ENCODE results near the gene DIAPH3. TPM values are rescaled to one million over a fixed set of nuclear protein-coding genes. Genes with fewer than 3 reads are reported as not detected.

Gene DIAPH3
- total and polyA plus RNA-seq, 2 of the 4 experiments (the other 2 are of a cell fraction) = 8.9 to 9.3 TPM

- H3K4me1 ChIP-seq (ENCODE audit: control insufficient read depth, insufficient read depth, low read length) = no peaks in the 10 kb centered on the region
- H3K9me3 ChIP-seq (ENCODE audit: control insufficient read depth, insufficient read depth, low read length) = no peaks in the 10 kb centered on the region
- no peaks in the 10 kb centered on the region for H3K9me1 ChIP-seq (ENCODE audit: insufficient read depth, low read length)
- no peaks in the 10 kb centered on the region for H3K79me1 ChIP-seq (ENCODE audit: low read depth in 1 of 2, low read length in 2 of 2)
- ChIA-PET CTCF (no interaction called here), POLR2A (ENCODE audit: unreplicated experiment) (no interaction called here)
- no peak overlapping the region for H2AFZ ChIP-seq (replicated peaks; ENCODE audit: low read length, poor library complexity)
- H2BK5ac ChIP-seq (ENCODE audit: low read depth, low read length, poor library complexity, severe bottlenecking) = no peak overlapping the region
- H3K27ac ChIP-seq (ENCODE audit: insufficient read depth, low read length) = no peak overlapping the region
- H4K8ac ChIP-seq (ENCODE audit: low read depth in 2 of 2, low read length in 2 of 2) = no peak overlapping the region
- no peak overlapping the region for H4K5ac ChIP-seq (ENCODE audit: low read depth, low read length)
- DNase-seq (no peak), ATAC-seq (ENCODE audit: low read depth) (no peak)
- no peak overlapping the region for H3K14ac ChIP-seq (replicated peaks; ENCODE audit: low read depth, low read length)
- no peak overlapping the region for H3K23ac ChIP-seq (ENCODE audit: low read depth, low read length)
- H2BK15ac ChIP-seq (ENCODE audit: low read depth, low read length) = no peak overlapping the region
- no CpG with 5 or more reads among the region's 3 CpGs for WGBS, 2 experiments (ENCODE audit: extremely low coverage in 2 of 2, insufficient read length in 1 of 2)
- H2BK120ac ChIP-seq (ENCODE audit: low read depth, low read length) = no peak overlapping the region
- no peak overlapping the region for H2AK9ac ChIP-seq (replicated peaks; ENCODE audit: low read depth, low read length, poor library complexity)
- no peak overlapping the region for H2BK20ac ChIP-seq (ENCODE audit: low read depth, low read length)
- intact Hi-C loops (cut with micrococcal nuclease) (no loop called here), in situ Hi-C loops (cut with MboI; ENCODE audit: low sequenced_read_pairs) (no loop called here), dilution Hi-C loops (cut with HindIII; ENCODE audit: low sequenced_read_pairs, unreplicated experiment) (no loop called here)
- H4K20me1 ChIP-seq (ENCODE audit: insufficient read depth, low read length) = no peaks in the 10 kb centered on the region
- H2AK5ac ChIP-seq (ENCODE audit: low read depth, low read length) = no peak overlapping the region
- no peaks in the 10 kb centered on the region for H3K36me3 ChIP-seq (ENCODE audit: control insufficient read depth, insufficient read depth, low read length)
- no peak overlapping the region for H3K4ac ChIP-seq (ENCODE audit: low read depth, low read length)
- no peak for TF ChIP-seq ELK1 (IDR thresholded peaks at IDR 0.05; ENCODE audit: borderline replicate concordance, low read depth, low read length)
- TF ChIP-seq CHD1 (IDR thresholded peaks at IDR 0.05; ENCODE audit: low read depth, low read length) = no peak
- no peak for TF ChIP-seq POLR2A (IDR thresholded peaks at IDR 0.05; ENCODE audit: low read depth, low read length)
- no peak for TF ChIP-seq MAZ (IDR thresholded peaks at IDR 0.05; ENCODE audit: borderline replicate concordance, low read depth, low read length)
- TF ChIP-seq RFX5 (IDR thresholded peaks at IDR 0.05; ENCODE audit: low read depth, low read length) = no peak
- no peak for TF ChIP-seq USF2 (IDR thresholded peaks at IDR 0.05; ENCODE audit: low read depth, low read length)
- TF ChIP-seq BHLHE40 (IDR thresholded peaks at IDR 0.05; ENCODE audit: low read depth, low read length) = no peak
- no peak for TF ChIP-seq FOS (IDR thresholded peaks at IDR 0.05; ENCODE audit: low read depth, low read length)
- TF ChIP-seq NFE2L2 (IDR thresholded peaks at IDR 0.05; ENCODE audit: low read depth, low read length) = no peak
- TF ChIP-seq RCOR1 (IDR thresholded peaks at IDR 0.05; ENCODE audit: insufficient replicate concordance, low read length) = no peak
- no peak for TF ChIP-seq CEBPB (IDR thresholded peaks at IDR 0.05; ENCODE audit: low read depth, low read length)
- TF ChIP-seq MAFK (IDR thresholded peaks at IDR 0.05; ENCODE audit: low read depth, low read length) = no peak
- TF ChIP-seq SMC3 (IDR thresholded peaks at IDR 0.05; ENCODE audit: low read depth, low read length) = no peak
- no peak for TF ChIP-seq MXI1 (IDR thresholded peaks at IDR 0.05; ENCODE audit: borderline replicate concordance, low read depth, low read length)
- TF ChIP-seq RAD21 (IDR thresholded peaks at IDR 0.05; ENCODE audit: low read length) = no peak
- no peak for TF ChIP-seq CTCF (conservative IDR thresholded peaks at IDR 0.05; ENCODE audit: low read depth, low read length)
- H3K9ac ChIP-seq (ENCODE audit: low read depth, low read length) = no peak overlapping the region
- H3K56ac ChIP-seq (ENCODE audit: extremely low read depth, insufficient read depth, low read length) = no peak overlapping the region
- H3K4me3 ChIP-seq (ENCODE audit: insufficient read depth, low read depth, low read length) = no peak overlapping the region
- H4K91ac ChIP-seq (ENCODE audit: insufficient read depth, low read depth, low read length) = no peak overlapping the region
- H3K4me2 ChIP-seq (ENCODE audit: low read depth, low read length) = no peak overlapping the region
- peaks cover 3% of the 10 kb centered on the region; the same call in 1 of the 2 replicates for H3K27me3 ChIP-seq (ENCODE audit: control insufficient read depth, insufficient read depth, low read length)
- no peak overlapping the region for H3K18ac ChIP-seq (ENCODE audit: low read depth, low read length)
- BruUV-seq (replicated peaks) = no TSS peak
Observed at GRCh38 chr13:59625111-59625510, 538.6 kb downstream of the DIAPH3 start.
